Measurements from ENCODE around the gene RPL26. TPM values are rescaled to one million over a fixed set of nuclear protein-coding genes. Genes with fewer than 3 reads are reported as not detected.
"Not testable (repeated sequence)": the region's sequence is repeated elsewhere in the genome, so short reads cannot be mapped to it uniquely, and the experiment has no call there.

The RPL26 gene
- total and polyA plus RNA-seq, 7 experiments from 2014 or later: 1,965 to 3,298 (median 2,350) TPM

GRCh38 chr17:8382052-8382879 is 727 bp downstream of the RPL26 start:
- peaks cover 5 to 35% (median 29%) of the 10 kb centered on the region in 5 donors for H3K36me3 Mint-ChIP-seq

GRCh38 chr17:8380049-8380448 is 2.9 kb downstream of the RPL26 start:
- peaks cover 0 to 2% (median 0%) of the 10 kb centered on the region in 5 donors for H3K27me3 Mint-ChIP-seq
- Histone ChIP-seq H3K4me3 (ENCODE audit: low read length) (no peak overlapping the region), H3K27me3 (ENCODE audit: control insufficient read depth in 2 of 2, insufficient read depth in 2 of 2, low read length in 2 of 2) (no peaks in the 10 kb centered on the region), H3K4me1 (ENCODE audit: control insufficient read depth in 2 of 2, insufficient read depth in 2 of 2, low read length in 2 of 2) (peaks cover 41 to 46% of the 10 kb centered on the region in 2 donors), H3K36me3 (ENCODE audit: control insufficient read depth in 2 of 3, insufficient read depth in 3 of 3, low read length in 3 of 3) (peaks cover 26 to 51% (median 36%) of the 10 kb centered on the region in 3 experiments), H3K27ac (ENCODE audit: low read depth, low read length) (peak overlapping the region; percentile 82), H3K9me3 (ENCODE audit: control insufficient read depth in 2 of 3, low read length in 3 of 3) (no peaks in the 10 kb centered on the region)
- CTCF ChIA-PET: no interaction called here
- intact Hi-C loops (cut with micrococcal nuclease): loop anchor here (5.0 to 10.0 kb wide), 11 partner anchors 155 to 1738 kb away; partner anchors contain the start of genes CNTROB (in 1 of the 2), CYB5D1 (in 1 of the 2), EIF5A (in 1 of the 2) and KIAA0753 (in 1 of the 2)
- H3K4me3 Mint-ChIP-seq: peak overlapping the region in 4 of 10 donors; percentile 18 to 98 (median 62)
- H3K4me1 Mint-ChIP-seq: peaks cover 39 to 88% (median 65%) of the 10 kb centered on the region in 7 donors
- peak overlapping the region in 2 of 9 donors; percentile 45 to 97 for H3K27ac Mint-ChIP-seq
- DNase-seq (no peak), ATAC-seq (no peak)
- peaks cover 5 to 42% (median 30%) of the 10 kb centered on the region in 5 donors for H3K36me3 Mint-ChIP-seq
- peaks cover 0 to 7% (median 0%) of the 10 kb centered on the region in 11 donors for H3K9me3 Mint-ChIP-seq
- POLR2A ChIA-PET: no interaction called here

More at GRCh38 chr17:8382052-8382879, 727 bp downstream of the RPL26 start:
- ATAC-seq (no peak), DNase-seq (no peak)
- Mint-ChIP-seq H3K27me3 (peaks cover 0 to 2% (median 0%) of the 10 kb centered on the region in 5 donors), H3K9me3 (peaks cover 0 to 7% (median 0%) of the 10 kb centered on the region in 11 donors), H3K4me1 (peaks cover 32 to 77% (median 64%) of the 10 kb centered on the region in 7 donors), H3K4me3 (peak overlapping the region; percentile 93 to 99 (median 97)), H3K27ac (peak overlapping the region; percentile 93 to 98 (median 96))
- CTCF ChIA-PET: interaction anchor here (0.6 to 2.9 kb wide), 3 partner anchors 191 to 621 kb away, joined by 3 to 11 read pairs (median 4); no protein-coding TSS in a partner anchor
- H3K4me1 ChIP-seq (ENCODE audit: control insufficient read depth in 2 of 2, insufficient read depth in 2 of 2, low read length in 2 of 2): peaks cover 28 to 31% of the 10 kb centered on the region in 2 donors
- POLR2A ChIA-PET: interaction anchor here (0.6 to 1.1 kb wide), 5 partner anchors 12 to 128 kb away, joined by 3 to 5 read pairs (median 3); partner anchors contain the start of gene NDEL1
- no peaks in the 10 kb centered on the region for H3K9me3 ChIP-seq (ENCODE audit: control insufficient read depth in 2 of 3, low read length in 3 of 3)
- peak overlapping the region; percentile 82 for H3K27ac ChIP-seq (ENCODE audit: low read depth, low read length)
- peak overlapping the region; percentile 83 for H3K4me3 ChIP-seq (ENCODE audit: low read length)
- intact Hi-C loops (cut with micrococcal nuclease): loop anchor here (2.0 to 10.0 kb wide), 16 partner anchors 93 to 1740 kb away; partner anchors contain the start of genes ALOXE3 (in 1 of the 2), CNTROB (in 1 of the 2), CTC1 (in 1 of the 2) and CYB5D1 (in 1 of the 2)
- H3K27me3 ChIP-seq (ENCODE audit: control insufficient read depth in 2 of 2, insufficient read depth in 2 of 2, low read length in 2 of 2): no peaks in the 10 kb centered on the region
- peaks cover 21 to 48% (median 31%) of the 10 kb centered on the region in 3 experiments for H3K36me3 ChIP-seq (ENCODE audit: control insufficient read depth in 2 of 3, insufficient read depth in 3 of 3, low read length in 3 of 3)

- H3K27me3 ChIP-seq (ENCODE audit: control insufficient read depth in 2 of 2, insufficient read depth in 2 of 2, low read length in 2 of 2); H3K27me3 Mint-ChIP-seq; H3K9me3 ChIP-seq (ENCODE audit: control insufficient read depth in 2 of 3, low read length in 3 of 3); H3K4me3 ChIP-seq (ENCODE audit: low read length); H3K27ac ChIP-seq (ENCODE audit: low read depth, low read length); CTCF ChIA-PET; ATAC-seq; intact Hi-C loops (cut with micrococcal nuclease); H3K9me3 Mint-ChIP-seq; POLR2A ChIA-PET; DNase-seq: not testable (repeated sequence)
- Histone ChIP-seq H3K4me1 (ENCODE audit: control insufficient read depth in 2 of 2, insufficient read depth in 2 of 2, low read length in 2 of 2) (peaks cover 35 to 39% of the 10 kb centered on the region in 2 donors), H3K36me3 (ENCODE audit: control insufficient read depth in 2 of 3, insufficient read depth in 3 of 3, low read length in 3 of 3) (peaks cover 26 to 51% (median 36%) of the 10 kb centered on the region in 3 experiments)
- peak overlapping the region in 4 of 10 donors; percentile 17 to 96 (median 33) for H3K4me3 Mint-ChIP-seq
- H3K4me1 Mint-ChIP-seq: peaks cover 35 to 77% (median 55%) of the 10 kb centered on the region in 7 donors
- peak overlapping the region in 6 of 9 donors; percentile 8 to 74 (median 18) for H3K27ac Mint-ChIP-seq
- H3K36me3 Mint-ChIP-seq: peaks cover 5 to 42% (median 30%) of the 10 kb centered on the region in 5 donors
Measured at GRCh38 chr17:8378117-8378516, 4.9 kb downstream of the RPL26 start.

GRCh38 chr17:8377422-8377821 is 5.6 kb downstream of the RPL26 start:
- Mint-ChIP-seq H3K27ac (peak overlapping the region in 7 of 9 donors; percentile 43 to 94 (median 91)), H3K27me3 (no peaks in the 10 kb centered on the region), H3K4me3 (peak overlapping the region in 8 of 10 donors; percentile 82 to 96 (median 90)), H3K4me1 (peaks cover 36 to 70% (median 50%) of the 10 kb centered on the region in 7 donors), H3K9me3 (no peaks in the 10 kb centered on the region), H3K36me3 (peaks cover 0 to 35% (median 28%) of the 10 kb centered on the region in 5 donors)
- Histone ChIP-seq H3K9me3 (ENCODE audit: control insufficient read depth in 2 of 3, low read length in 3 of 3) (no peaks in the 10 kb centered on the region), H3K27ac (ENCODE audit: low read depth, low read length) (peak overlapping the region; percentile 80), H3K36me3 (ENCODE audit: control insufficient read depth in 2 of 3, insufficient read depth in 3 of 3, low read length in 3 of 3) (peaks cover 26 to 46% (median 36%) of the 10 kb centered on the region in 3 experiments), H3K27me3 (ENCODE audit: control insufficient read depth in 2 of 2, insufficient read depth in 2 of 2, low read length in 2 of 2) (no peaks in the 10 kb centered on the region), H3K4me3 (ENCODE audit: low read length) (no peak overlapping the region), H3K4me1 (ENCODE audit: control insufficient read depth in 2 of 2, insufficient read depth in 2 of 2, low read length in 2 of 2) (peaks cover 35 to 39% of the 10 kb centered on the region in 2 donors)
- ChIA-PET CTCF (interaction anchor here (0.8 to 1.2 kb wide), 3 partner anchors 8 to 16 kb away, joined by 3 to 4 read pairs (median 4); no protein-coding TSS in a partner anchor), POLR2A (interaction anchor here (0.6 to 1.3 kb wide), 5 partner anchors 14 to 232 kb away, joined by 3 to 6 read pairs (median 4); partner anchors contain the start of genes NDEL1 and SLC25A35)
- no peak for ATAC-seq
- DNase-seq: no peak
- intact Hi-C loops (cut with micrococcal nuclease): loop anchor here in 1 of 2 donors (1.0 kb wide), 1 partner anchor 364 kb away; no protein-coding TSS in a partner anchor

GRCh38 chr17:8376271-8377067 is 6.5 kb downstream of the RPL26 start, which contains the start of gene KRABD2:
Gene KRABD2 (minus strand): TSS chr17:8376704.
- Histone ChIP-seq H3K9me3 (ENCODE audit: control insufficient read depth in 2 of 3, low read length in 3 of 3) (no peaks in the 10 kb centered on the region), H3K36me3 (ENCODE audit: control insufficient read depth in 2 of 3, insufficient read depth in 3 of 3, low read length in 3 of 3) (peaks cover 26 to 46% (median 36%) of the 10 kb centered on the region in 3 experiments), H3K4me1 (ENCODE audit: control insufficient read depth in 2 of 2, insufficient read depth in 2 of 2, low read length in 2 of 2) (peaks cover 28 to 31% of the 10 kb centered on the region in 2 donors), H3K27me3 (ENCODE audit: control insufficient read depth in 2 of 2, insufficient read depth in 2 of 2, low read length in 2 of 2) (no peaks in the 10 kb centered on the region), H3K4me3 (ENCODE audit: low read length) (peak within 1 kb of the TSS; percentile 87), H3K27ac (ENCODE audit: low read depth, low read length) (peak within 1 kb of the TSS; percentile 80)
- ATAC-seq (peak; percentile 100), DNase-seq (peak; percentile 77 to 92 (median 85))
- H3K4me3 Mint-ChIP-seq: peak within 1 kb of the TSS; percentile 82 to 96 (median 90)
- ChIA-PET POLR2A (interaction anchor here (0.6 to 1.6 kb wide), 10 partner anchors 9 to 802 kb away, joined by 3 to 6 read pairs (median 4); partner anchors contain the start of genes NDEL1 and SLC25A35), CTCF (interaction anchor here (0.5 to 1.9 kb wide), 6 partner anchors 9 to 899 kb away, joined by 3 to 7 read pairs (median 4); no protein-coding TSS in a partner anchor)
- no peaks in the 10 kb centered on the region for H3K27me3 Mint-ChIP-seq
- peaks cover 32 to 61% (median 46%) of the 10 kb centered on the region in 7 donors for H3K4me1 Mint-ChIP-seq
- H3K27ac Mint-ChIP-seq: peak within 1 kb of the TSS; percentile 62 to 94 (median 92)
- peaks cover 0 to 33% (median 31%) of the 10 kb centered on the region in 5 donors for H3K36me3 Mint-ChIP-seq
- intact Hi-C loops (cut with micrococcal nuclease): loop anchor here in 1 of 2 donors (1.0 kb wide), 2 partner anchors 129 to 365 kb away; no protein-coding TSS in a partner anchor
- H3K9me3 Mint-ChIP-seq: no peaks in the 10 kb centered on the region
